ENCODE data around the gene ADGRF3. TPM values are rescaled to one million over a fixed set of nuclear protein-coding genes. Genes with fewer than 3 reads are reported as not detected.

The ADGRF3 gene
- total RNA-seq, 1 experiment from 2014 or later, result 0.09 TPM

GRCh38 chr2:26345545-26346453 is 790 bp downstream of the ADGRF3 start, which contains the start of gene SELENOI:
TSS of gene SELENOI (plus strand) at chr2:26346143. CDS start at chr2:26346233, 90 bp downstream.
- TF ChIP-seq, protein P1, sequence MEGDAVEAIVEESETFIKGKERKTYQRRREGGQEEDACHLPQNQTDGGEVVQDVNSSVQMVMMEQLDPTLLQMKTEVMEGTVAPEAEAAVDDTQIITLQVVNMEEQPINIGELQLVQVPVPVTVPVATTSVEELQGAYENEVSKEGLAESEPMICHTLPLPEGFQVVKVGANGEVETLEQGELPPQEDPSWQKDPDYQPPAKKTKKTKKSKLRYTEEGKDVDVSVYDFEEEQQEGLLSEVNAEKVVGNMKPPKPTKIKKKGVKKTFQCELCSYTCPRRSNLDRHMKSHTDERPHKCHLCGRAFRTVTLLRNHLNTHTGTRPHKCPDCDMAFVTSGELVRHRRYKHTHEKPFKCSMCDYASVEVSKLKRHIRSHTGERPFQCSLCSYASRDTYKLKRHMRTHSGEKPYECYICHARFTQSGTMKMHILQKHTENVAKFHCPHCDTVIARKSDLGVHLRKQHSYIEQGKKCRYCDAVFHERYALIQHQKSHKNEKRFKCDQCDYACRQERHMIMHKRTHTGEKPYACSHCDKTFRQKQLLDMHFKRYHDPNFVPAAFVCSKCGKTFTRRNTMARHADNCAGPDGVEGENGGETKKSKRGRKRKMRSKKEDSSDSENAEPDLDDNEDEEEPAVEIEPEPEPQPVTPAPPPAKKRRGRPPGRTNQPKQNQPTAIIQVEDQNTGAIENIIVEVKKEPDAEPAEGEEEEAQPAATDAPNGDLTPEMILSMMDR (conservative IDR thresholded peaks at IDR 0.05), result no peak
- H2BK12ac ChIP-seq (ENCODE audit: insufficient read length, low read depth, low read length), result no peak within 1 kb of the TSS
- H3K9ac ChIP-seq (ENCODE audit: extremely low read depth, insufficient read length, low read length), result peak within 1 kb of the TSS; percentile 95
- peak within 1 kb of the TSS; percentile 68 for H3K27ac ChIP-seq (ENCODE audit: insufficient read length, low read depth, low read length)
- H3K9me3 ChIP-seq (ENCODE audit: control insufficient read depth, low read depth, low read length), result no peaks in the 10 kb centered on the region
- Mint-ChIP-seq H3K36me3 (ENCODE audit: insufficient read depth in 1 of 3, low read depth in 3 of 3) (peaks cover 0 to 7% (median 2%) of the 10 kb centered on the region in 3 experiments; a peak in 4 of 7 replicates), H3K4me1 (peaks cover 22 to 24% of the 10 kb centered on the region in 2 experiments), H3K27me3 (ENCODE audit: low read depth) (no peaks in the 10 kb centered on the region), H3K4me3 (peak within 1 kb of the TSS; percentile 97 to 98), H3K9me3 (no peaks in the 10 kb centered on the region), H3K27ac (peak within 1 kb of the TSS; percentile 99)
- peaks cover 15% of the 10 kb centered on the region; the same call in 1 of the 2 replicates for H3K79me2 ChIP-seq (ENCODE audit: insufficient read depth, low read length)
- H3K56ac ChIP-seq (ENCODE audit: insufficient read length, low read depth, low read length), result peak within 1 kb of the TSS; percentile 11
- H4K91ac ChIP-seq (ENCODE audit: insufficient read length, low read depth, low read length), result no peak within 1 kb of the TSS
- H2BK120ac ChIP-seq (ENCODE audit: low read depth, low read length, poor library complexity, severe bottlenecking), result no peak within 1 kb of the TSS
- H3K79me1 ChIP-seq (ENCODE audit: insufficient read depth, low read depth, low read length, poor library complexity, severe bottlenecking), result no peaks in the 10 kb centered on the region
- H3K4me2 ChIP-seq (ENCODE audit: insufficient read depth, insufficient read length, low read length), result peak within 1 kb of the TSS; percentile 75
- peak within 1 kb of the TSS; percentile 82 for H3K18ac ChIP-seq (ENCODE audit: insufficient read length, low read depth, low read length)
- no peak within 1 kb of the TSS for H2BK20ac ChIP-seq (ENCODE audit: low read depth, low read length, poor library complexity, severe bottlenecking)
- no CpG with 5 or more reads among the region's 80 CpGs for WGBS (ENCODE audit: extremely low coverage, insufficient read length, low lambda C conversion rate)
- peak; percentile 99 for DNase-seq
- no peak within 1 kb of the TSS; the same call in 1 of the 2 replicates for H3K4ac ChIP-seq (ENCODE audit: low read depth, low read length)
- no peak within 1 kb of the TSS for H2AFZ ChIP-seq (ENCODE audit: low read length)
- peaks cover 13% of the 10 kb centered on the region for H3K23me2 ChIP-seq (ENCODE audit: insufficient read length, low read depth, low read length, poor library complexity, severe bottlenecking)
- H3K4me1 ChIP-seq (ENCODE audit: insufficient read depth, low read length), result peaks cover 2% of the 10 kb centered on the region
- no peaks in the 10 kb centered on the region for H4K20me1 ChIP-seq (ENCODE audit: control insufficient read depth, insufficient read depth, insufficient read length)
- H2BK5ac ChIP-seq (ENCODE audit: insufficient read length, low read length), result peak within 1 kb of the TSS; percentile 55
- no peak within 1 kb of the TSS for H2BK15ac ChIP-seq (ENCODE audit: low read depth, low read length)
- H2AK5ac ChIP-seq (ENCODE audit: insufficient read length, low read length), result no peak within 1 kb of the TSS
- H3K23ac ChIP-seq (ENCODE audit: insufficient read length, low read depth, low read length), result no peak within 1 kb of the TSS
- no peaks in the 10 kb centered on the region for H3K27me3 ChIP-seq (ENCODE audit: insufficient read depth, low read length)
- H4K8ac ChIP-seq (replicated peaks; ENCODE audit: insufficient read length, low read depth, low read length), result no peak within 1 kb of the TSS
- peak within 1 kb of the TSS; percentile 89 for H3K14ac ChIP-seq (ENCODE audit: insufficient read depth, low read length)
- H4K5ac ChIP-seq (ENCODE audit: insufficient read length, low read depth, low read length), result no peak within 1 kb of the TSS
- H3T11ph ChIP-seq (ENCODE audit: low read length), result no peak within 1 kb of the TSS

Measured in H9 (cell line).